Thoracic aorta (tissue), 2 donors: ENCODE measurements around the gene TCHHL1. TPM values are rescaled to one million over a fixed set of nuclear protein-coding genes. Genes with fewer than 3 reads are reported as not detected.

Source experiments
- ATAC-seq: fragments of 150-250 bp; one replicate; pipeline ENCODE4 v1.8.0; 2017; ENCODE audit warnings: low read depth; ENCODE audit not compliant: insufficient number of reproducible peaks, low FRiP score
- DNase-seq: peaks from one replicate; pipeline ENCODE4 v3.0.0-alpha.2; 2020; ENCODE audit warnings: low spot score
- H3K27ac ChIP-seq, 2 donors: fragments of 200-600 bp; sonication (generic); 1 replicate in 1 of 2; 2 replicates in 1 of 2; pipeline ENCODE4 v1.5.1; 2016; ENCODE audit warnings: mild to moderate bottlenecking in 2 of 2, moderate library complexity in 2 of 2
- H3K27me3 ChIP-seq: fragments of 200-600 bp; sonication (generic); replicated peaks from 2 replicates; pipeline ENCODE4 v1.6.0; 2016; ENCODE audit warnings: mild to moderate bottlenecking; ENCODE audit not compliant: insufficient read depth
- H3K36me3 ChIP-seq: fragments of 200-600 bp; sonication (generic); one replicate; pipeline ENCODE4 v1.5.1; 2016
- H3K4me1 ChIP-seq, 2 donors: fragments of 200-600 bp; sonication (generic); 1 replicate in 1 of 2; 2 replicates in 1 of 2; pipeline versions ENCODE4 v1.5.1 to v1.6.0; 2016; ENCODE audit warnings: low read depth in 2 of 2, mild to moderate bottlenecking in 1 of 2; ENCODE audit not compliant: control insufficient read depth in 1 of 2
- H3K4me3 ChIP-seq: fragments of 200-600 bp; sonication (generic); 2 replicates; pipeline ENCODE4 v1.5.1; 2016; ENCODE audit warnings: mild to moderate bottlenecking
- H3K9me3 ChIP-seq: fragments of 200-600 bp; sonication (generic); 2 replicates; pipeline ENCODE4 v1.5.1; 2016
- total RNA-seq, 2 donors: library from RNA; depleted of rRNA; stranded (reverse); fragments of >200 nt; gene quantifications; one replicate each; pipeline versions ENCODE4 v1.1.0 to v1.2.3, GENCODE V29; 2016
- TF ChIP-seq, protein P1 (sequence below): fragments of 200-600 bp; sonication (generic); IDR thresholded peaks from one replicate; pipeline ENCODE4 v1.5.1; 2019; ENCODE audit warnings: antibody characterized with exemption

TCHHL1 gene
- total RNA-seq, 2 donors from 2014 or later = not detected

DNA sequence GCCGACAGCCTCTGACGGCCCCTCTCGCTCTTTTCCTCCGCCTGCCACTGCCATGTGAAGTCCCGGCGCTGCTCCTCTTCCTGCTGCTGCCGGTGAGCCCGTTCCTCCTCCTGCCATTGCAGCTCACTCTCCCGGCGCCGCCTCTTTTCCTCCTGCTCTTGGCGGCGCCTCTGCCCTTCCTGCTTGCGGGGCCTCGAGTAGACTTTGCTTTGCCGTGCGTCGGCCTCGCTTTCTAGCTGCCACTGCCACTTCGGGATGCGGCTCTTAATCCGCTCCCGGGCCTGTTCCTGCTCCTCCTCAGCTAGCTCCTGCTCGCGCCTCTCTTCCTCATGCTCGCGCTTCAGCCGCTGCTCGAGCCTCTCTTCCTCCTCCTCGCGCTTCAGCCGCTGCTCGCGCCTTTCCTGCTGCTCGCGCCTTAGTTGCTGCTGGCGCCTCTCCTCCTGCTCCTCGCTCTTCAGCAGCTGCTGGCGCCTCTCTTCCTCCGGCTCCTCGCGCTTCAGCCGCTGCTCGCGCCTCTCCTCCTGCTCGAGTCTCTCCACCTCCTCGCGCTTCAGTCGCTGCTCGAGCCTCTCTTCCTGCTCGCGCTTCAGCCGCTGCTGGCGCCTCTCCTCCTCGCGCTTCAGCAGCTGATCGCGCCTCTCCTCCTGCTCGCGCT, 22.1 kb upstream of the TCHHL1 start:
- H3K27me3 ChIP-seq = peaks cover 4% of the 10 kb centered on the region
- H3K27ac ChIP-seq = no peak overlapping the region
- TF ChIP-seq, protein P1, sequence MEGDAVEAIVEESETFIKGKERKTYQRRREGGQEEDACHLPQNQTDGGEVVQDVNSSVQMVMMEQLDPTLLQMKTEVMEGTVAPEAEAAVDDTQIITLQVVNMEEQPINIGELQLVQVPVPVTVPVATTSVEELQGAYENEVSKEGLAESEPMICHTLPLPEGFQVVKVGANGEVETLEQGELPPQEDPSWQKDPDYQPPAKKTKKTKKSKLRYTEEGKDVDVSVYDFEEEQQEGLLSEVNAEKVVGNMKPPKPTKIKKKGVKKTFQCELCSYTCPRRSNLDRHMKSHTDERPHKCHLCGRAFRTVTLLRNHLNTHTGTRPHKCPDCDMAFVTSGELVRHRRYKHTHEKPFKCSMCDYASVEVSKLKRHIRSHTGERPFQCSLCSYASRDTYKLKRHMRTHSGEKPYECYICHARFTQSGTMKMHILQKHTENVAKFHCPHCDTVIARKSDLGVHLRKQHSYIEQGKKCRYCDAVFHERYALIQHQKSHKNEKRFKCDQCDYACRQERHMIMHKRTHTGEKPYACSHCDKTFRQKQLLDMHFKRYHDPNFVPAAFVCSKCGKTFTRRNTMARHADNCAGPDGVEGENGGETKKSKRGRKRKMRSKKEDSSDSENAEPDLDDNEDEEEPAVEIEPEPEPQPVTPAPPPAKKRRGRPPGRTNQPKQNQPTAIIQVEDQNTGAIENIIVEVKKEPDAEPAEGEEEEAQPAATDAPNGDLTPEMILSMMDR = no peak
- DNase-seq (no peak), ATAC-seq (no peak)
- no peaks in the 10 kb centered on the region for H3K9me3 ChIP-seq
- peak overlapping the region; percentile 77 for H3K4me3 ChIP-seq
- peaks cover 29 to 38% of the 10 kb centered on the region in 2 donors for H3K4me1 ChIP-seq
- H3K36me3 ChIP-seq = no peaks in the 10 kb centered on the region

DNA sequence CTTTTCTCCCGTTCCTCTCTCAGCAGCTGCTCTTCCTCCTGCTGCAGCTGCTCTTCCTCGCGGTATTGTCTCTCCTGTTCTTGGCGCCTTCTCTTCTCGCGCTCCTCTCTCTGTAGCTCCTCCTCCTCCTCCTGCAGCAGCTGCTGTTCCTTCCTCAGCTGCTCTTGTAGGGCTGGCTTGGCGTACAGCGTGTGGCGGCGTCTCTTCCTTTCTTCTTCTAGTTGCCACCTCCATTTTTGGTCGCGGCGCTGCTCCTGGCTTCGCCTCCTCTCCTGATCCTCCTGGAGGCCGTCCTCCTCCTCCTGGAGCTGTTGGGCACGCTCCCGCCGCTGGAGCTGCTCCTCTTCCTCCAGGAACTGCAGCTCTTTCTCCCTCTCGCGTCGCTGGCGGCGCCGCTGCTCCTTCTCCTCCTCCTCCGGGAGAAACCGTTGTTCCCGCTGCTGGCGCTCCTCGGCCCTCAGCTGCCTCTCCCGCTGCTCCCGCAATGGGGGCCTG, 21.5 kb upstream of the TCHHL1 start:
- Histone ChIP-seq H3K27me3 (peaks cover 4% of the 10 kb centered on the region), H3K9me3 (no peaks in the 10 kb centered on the region), H3K36me3 (no peaks in the 10 kb centered on the region), H3K4me3 (peak overlapping the region; percentile 77), H3K27ac (no peak overlapping the region), H3K4me1 (peaks cover 29 to 38% of the 10 kb centered on the region in 2 donors)
- no peak for DNase-seq
- TF ChIP-seq, protein P1 = no peak
- no peak for ATAC-seq

DNA sequence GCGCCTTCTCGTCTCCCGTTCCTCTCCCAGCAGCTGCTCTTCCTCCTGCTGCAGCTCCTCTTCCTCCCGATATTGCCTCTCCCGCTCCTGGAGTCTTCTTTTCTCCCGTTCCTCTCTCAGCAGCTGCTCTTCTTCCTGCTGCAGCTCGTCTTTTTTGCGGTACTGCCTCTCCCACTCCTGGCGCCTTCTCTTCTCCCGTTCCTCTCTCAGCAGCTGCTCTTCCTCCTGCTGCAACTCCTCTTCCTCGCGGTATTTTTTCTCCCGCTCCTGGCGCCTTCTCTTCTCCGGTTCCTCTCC, 21.1 kb upstream of the TCHHL1 start:
- ATAC-seq = no peak
- Histone ChIP-seq H3K4me1 (peaks cover 29 to 38% of the 10 kb centered on the region in 2 donors), H3K9me3 (no peaks in the 10 kb centered on the region), H3K36me3 (no peaks in the 10 kb centered on the region), H3K4me3 (peak overlapping the region; percentile 77), H3K27ac (no peak overlapping the region), H3K27me3 (peaks cover 4% of the 10 kb centered on the region)
- DNase-seq = no peak
- TF ChIP-seq, protein P1 = no peak

DNA sequence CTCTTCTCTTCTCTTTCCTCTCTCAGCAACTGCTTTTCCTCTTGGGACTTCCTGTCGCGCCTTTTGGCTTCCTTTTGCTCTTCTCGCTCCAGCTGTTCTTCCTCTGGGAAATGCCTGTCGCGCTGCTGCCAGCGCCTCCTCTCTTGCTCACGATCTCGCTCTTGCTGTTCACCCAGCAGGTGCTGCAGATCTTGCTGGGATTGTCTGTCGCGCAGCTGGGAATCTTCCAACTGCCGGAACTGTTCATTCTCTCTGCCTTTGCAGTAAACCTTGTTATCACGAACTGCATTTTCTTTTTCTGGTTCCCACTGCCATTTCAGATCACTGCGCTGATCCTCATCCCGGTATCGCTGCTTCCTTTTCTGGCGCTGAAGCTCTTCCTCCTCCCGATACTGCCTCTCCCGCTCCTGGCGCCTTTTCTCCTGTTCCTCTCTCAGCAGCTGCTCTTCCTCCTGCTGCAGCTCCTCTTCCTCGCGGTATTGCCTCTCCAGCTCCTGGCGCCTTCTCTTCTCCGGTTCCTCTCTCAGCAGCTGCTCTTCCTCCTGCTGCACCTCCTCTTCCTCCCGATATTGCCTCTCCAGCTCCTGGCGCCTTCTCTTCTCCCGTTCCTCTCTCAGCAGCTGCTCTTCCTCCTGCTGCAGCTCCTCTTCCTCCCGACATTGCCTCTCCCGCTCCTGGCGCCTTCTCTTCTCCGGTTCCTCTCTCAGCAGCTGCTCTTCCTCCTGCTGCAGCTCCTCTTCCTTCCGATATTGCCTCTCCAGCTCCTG, 20.6 kb upstream of the TCHHL1 start:
- no peak for ATAC-seq
- no peak overlapping the region for H3K27ac ChIP-seq
- no peaks in the 10 kb centered on the region for H3K9me3 ChIP-seq
- DNase-seq = no peak
- peaks cover 29 to 38% of the 10 kb centered on the region in 2 donors for H3K4me1 ChIP-seq
- H3K4me3 ChIP-seq = peak overlapping the region; percentile 77
- H3K27me3 ChIP-seq = peaks cover 4% of the 10 kb centered on the region
- no peaks in the 10 kb centered on the region for H3K36me3 ChIP-seq
- TF ChIP-seq, protein P1 = no peak

DNA sequence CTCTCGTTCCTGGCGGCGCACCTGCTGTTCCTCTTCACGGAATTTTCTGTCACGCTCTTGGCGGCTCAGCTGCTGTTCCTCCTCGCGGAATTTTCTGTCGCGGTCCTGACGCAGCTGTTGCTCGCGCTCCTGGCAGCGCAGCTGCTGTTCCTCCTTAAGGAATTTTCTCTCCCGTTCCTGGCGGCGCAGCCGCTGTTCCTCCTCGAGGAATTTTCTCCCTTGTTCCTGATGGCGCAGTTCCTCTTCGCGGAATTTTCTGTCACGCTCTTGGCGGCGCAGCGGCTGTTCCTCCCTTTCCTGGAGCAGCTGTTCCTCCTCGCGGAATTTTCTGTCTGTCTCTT, 20.0 kb upstream of the TCHHL1 start:
- peak overlapping the region; percentile 77 for H3K4me3 ChIP-seq
- TF ChIP-seq, protein P1 = no peak
- H3K27me3 ChIP-seq = peaks cover 4% of the 10 kb centered on the region
- DNase-seq (no peak), ATAC-seq (no peak)
- H3K36me3 ChIP-seq = no peaks in the 10 kb centered on the region
- peaks cover 29 to 38% of the 10 kb centered on the region in 2 donors for H3K4me1 ChIP-seq
- H3K9me3 ChIP-seq = no peaks in the 10 kb centered on the region
- H3K27ac ChIP-seq = no peak overlapping the region
